Esophagus muscularis mucosa (tissue), 4 donors: ENCODE measurements around the gene ATP5ME.

Experiments used
- EP300 ChIP-seq: sonication (generic); formaldehyde crosslinking; IDR thresholded peaks from one replicate; pipeline ENCODE4 v1.6.1; 2017; ENCODE audit warnings: antibody characterized with exemption
- POLR2AphosphoS5 ChIP-seq, 2 donors: sonication (generic); formaldehyde crosslinking; IDR thresholded peaks; one replicate each; pipeline ENCODE4 v1.6.1; 2017; ENCODE audit warnings: antibody characterized with exemption in 2 of 2
- TF ChIP-seq, protein P1 (sequence below), 3 experiments: fragments of 200-600 bp in 2 of 3; fragments of 450-650 bp in 1 of 3; sonication (generic) in 2 of 3; IDR thresholded peaks; one replicate each; pipeline ENCODE4 v1.5.1; 2017 to 2019; ENCODE audit warnings: antibody characterized with exemption in 3 of 3, mild to moderate bottlenecking in 2 of 3, moderate library complexity in 1 of 3

DNA sequence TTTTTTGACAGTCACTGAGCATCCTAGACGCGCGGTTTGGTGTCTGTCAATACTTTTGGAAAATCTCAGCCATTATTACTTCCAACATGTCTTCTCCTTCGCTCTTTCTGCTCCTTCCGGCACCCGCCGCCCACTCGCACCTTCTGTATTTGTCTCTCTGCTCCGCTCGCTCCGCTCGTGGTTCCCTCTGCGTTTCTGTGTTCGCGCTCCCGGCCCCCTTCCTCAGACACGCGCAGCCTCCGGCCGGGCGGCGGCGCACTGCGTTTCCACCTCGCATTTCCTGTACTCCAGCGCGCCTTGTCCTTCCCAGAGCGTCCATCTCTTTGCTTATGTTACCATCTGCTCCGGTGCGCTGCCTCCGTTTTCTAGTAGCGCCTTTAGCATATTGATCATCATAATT is 27.6 kb downstream of the ATP5ME start:
- TF ChIP-seq, protein P1, sequence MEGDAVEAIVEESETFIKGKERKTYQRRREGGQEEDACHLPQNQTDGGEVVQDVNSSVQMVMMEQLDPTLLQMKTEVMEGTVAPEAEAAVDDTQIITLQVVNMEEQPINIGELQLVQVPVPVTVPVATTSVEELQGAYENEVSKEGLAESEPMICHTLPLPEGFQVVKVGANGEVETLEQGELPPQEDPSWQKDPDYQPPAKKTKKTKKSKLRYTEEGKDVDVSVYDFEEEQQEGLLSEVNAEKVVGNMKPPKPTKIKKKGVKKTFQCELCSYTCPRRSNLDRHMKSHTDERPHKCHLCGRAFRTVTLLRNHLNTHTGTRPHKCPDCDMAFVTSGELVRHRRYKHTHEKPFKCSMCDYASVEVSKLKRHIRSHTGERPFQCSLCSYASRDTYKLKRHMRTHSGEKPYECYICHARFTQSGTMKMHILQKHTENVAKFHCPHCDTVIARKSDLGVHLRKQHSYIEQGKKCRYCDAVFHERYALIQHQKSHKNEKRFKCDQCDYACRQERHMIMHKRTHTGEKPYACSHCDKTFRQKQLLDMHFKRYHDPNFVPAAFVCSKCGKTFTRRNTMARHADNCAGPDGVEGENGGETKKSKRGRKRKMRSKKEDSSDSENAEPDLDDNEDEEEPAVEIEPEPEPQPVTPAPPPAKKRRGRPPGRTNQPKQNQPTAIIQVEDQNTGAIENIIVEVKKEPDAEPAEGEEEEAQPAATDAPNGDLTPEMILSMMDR (IDR thresholded peaks at IDR 0.05) = no peak
- TF ChIP-seq POLR2AphosphoS5 (IDR thresholded peaks at IDR 0.05) (no peak), EP300 (no peak)
